Stimulated activated CD8-positive, alpha-beta memory T cell treated with anti-CD3 and anti-CD28 coated beads, Interleukin-7, amount 100 ng/mL, for 1 hour (primary cell): ENCODE measurements around the gene SAMD3.
"Not testable (repeated sequence)": the region's sequence is repeated elsewhere in the genome, so short reads cannot be mapped to it uniquely, and the experiment has no call there.

Experiments
- DNase-seq, 2 donors: peaks; one replicate each; pipeline ENCODE4 v3.0.0-alpha.2; 2020; ENCODE audit warnings: low read depth in 2 of 2

The SAMD3 gene

GRCh38 chr6:130134582-130134981, 88.2 kb downstream of the SAMD3 start:
- DNase-seq: no peak

- DNase-seq: peak; percentile 31 to 35
These were observed 90.5 kb downstream of the SAMD3 start for GRCh38 chr6:130132286-130132701.

- no peak for DNase-seq
These were observed 92.9 kb downstream of the SAMD3 start for GRCh38 chr6:130129762-130130246.

- DNase-seq: no peak
These were observed 94.4 kb downstream of the SAMD3 start for GRCh38 chr6:130128326-130128725.

- no peak for DNase-seq
These were observed 95.6 kb downstream of the SAMD3 start for GRCh38 chr6:130127195-130127594.

GRCh38 chr6:130122243-130122642, 100.5 kb downstream of the SAMD3 start:
- DNase-seq: no peak

GRCh38 chr6:130120731-130121130, 102.0 kb downstream of the SAMD3 start:
- no peak for DNase-seq

GRCh38 chr6:130119211-130119610, 103.5 kb downstream of the SAMD3 start:
- no peak for DNase-seq

GRCh38 chr6:130118236-130118635, 104.5 kb downstream of the SAMD3 start:
- no peak for DNase-seq

- not testable (repeated sequence) for DNase-seq
These were observed 105.5 kb downstream of the SAMD3 start for GRCh38 chr6:130117187-130117701.

GRCh38 chr6:130116273-130116672, 106.5 kb downstream of the SAMD3 start:
- no peak for DNase-seq

- DNase-seq: no peak
These were observed 107.7 kb downstream of the SAMD3 start for GRCh38 chr6:130115036-130115435.

- no peak for DNase-seq
These were observed 109.5 kb downstream of the SAMD3 start for GRCh38 chr6:130113201-130113710.

GRCh38 chr6:130111031-130111430, 111.7 kb downstream of the SAMD3 start:
- no peak for DNase-seq

GRCh38 chr6:130107710-130108109, 115.0 kb downstream of the SAMD3 start:
- no peak for DNase-seq

- no peak for DNase-seq
These were observed 116.6 kb downstream of the SAMD3 start for GRCh38 chr6:130105996-130106704.

GRCh38 chr6:130099119-130099518, 123.6 kb downstream of the SAMD3 start:
- no peak for DNase-seq

- no peak for DNase-seq
These were observed 124.4 kb downstream of the SAMD3 start for GRCh38 chr6:130098317-130098716.
